Vagina (tissue), 2 donors: ENCODE results near the gene LNX2.

ENCODE experiments used
- CTCF ChIP-seq, 3 experiments: fragments of 450-650 bp in 2 of 3; fragments of 200-600 bp in 1 of 3; sonication (generic) in 1 of 3; IDR thresholded peaks; one replicate each; pipeline ENCODE4 v1.5.1; 2017 to 2019; ENCODE audit warnings: antibody characterized with exemption in 3 of 3, mild to moderate bottlenecking in 2 of 3, moderate library complexity in 2 of 3
- POLR2A ChIP-seq, 2 donors: fragments of 450-650 bp; IDR thresholded peaks; one replicate each; pipeline ENCODE4 v1.6.1; 2017; ENCODE audit warnings: antibody characterized with exemption in 2 of 2, mild to moderate bottlenecking in 2 of 2, moderate library complexity in 2 of 2
- POLR2AphosphoS5 ChIP-seq, 2 donors: sonication (generic); formaldehyde crosslinking; IDR thresholded peaks; one replicate each; pipeline ENCODE4 v1.9.0; 2017; ENCODE audit warnings: antibody characterized with exemption in 2 of 2, mild to moderate bottlenecking in 2 of 2, low read depth in 1 of 2; ENCODE audit not compliant: insufficient read depth in 1 of 2

GRCh38 chr13:27599096-27599495 is 21.2 kb downstream of the LNX2 start:
- TF ChIP-seq POLR2A (IDR thresholded peaks at IDR 0.05) (no peak), CTCF (IDR thresholded peaks at IDR 0.05) (no peak), POLR2AphosphoS5 (IDR thresholded peaks at IDR 0.05; ENCODE audit: insufficient read depth in 1 of 2, low read depth in 1 of 2) (no peak)
